ENCODE measurements around the gene ST6GALNAC4.

GRCh38 chr9:127860779-127861178 is 56.1 kb downstream of the ST6GALNAC4 start:
- no peak for TF ChIP-seq CTCF (IDR thresholded peaks at IDR 0.05)
- TF ChIP-seq EP300 (IDR thresholded peaks at IDR 0.05) = no peak

Measured in stomach (tissue), 4 donors.